GM12878 (cell line): Measurements from ENCODE around the gene OPRL1. TPM values are rescaled to one million over a fixed set of nuclear protein-coding genes. Genes with fewer than 3 reads are reported as not detected.

Experiments
- BCL11A ChIP-seq: IDR thresholded peaks from 2 replicates; pipeline ENCODE4 v1.6.1; 2011; ENCODE audit warnings: low read depth, low read length
- BMI1 ChIP-seq: fragments of 450-650 bp; IDR thresholded peaks from 2 replicates; pipeline ENCODE4 v1.6.1; 2016; ENCODE audit warnings: mild to moderate bottlenecking, moderate library complexity, borderline replicate concordance
- CREM ChIP-seq: IDR thresholded peaks from 2 replicates; pipeline ENCODE4 v1.6.1; 2014; ENCODE audit warnings: antibody characterized with exemption, low read depth
- CTCF ChIP-seq, 3 experiments: IDR thresholded peaks in 2 of 3; conservative IDR thresholded peaks in 1 of 3; 2 replicates each; pipeline ENCODE4 v1.5.1; 2011; ENCODE audit warnings: low read depth in 3 of 3, low read length in 3 of 3, mild to moderate bottlenecking in 3 of 3, control low read depth in 2 of 3, moderate library complexity in 2 of 3, inconsistent platforms in 1 of 3, mixed read lengths in 1 of 3; ENCODE audit not compliant: control insufficient read depth in 2 of 3, insufficient read depth in 1 of 3; ENCODE audit errors: extremely low read depth in 1 of 3
- E2F8 ChIP-seq: fragments of 450-650 bp; IDR thresholded peaks from 2 replicates; pipeline ENCODE4 v1.6.1; 2018; ENCODE audit warnings: mild to moderate bottlenecking, low read depth, moderate library complexity; ENCODE audit not compliant: partially characterized antibody
- EED ChIP-seq: sonication (generic); IDR thresholded peaks from 2 replicates; pipeline ENCODE4 v1.6.1; 2016; ENCODE audit warnings: antibody characterized with exemption, low read depth
- HDAC2 ChIP-seq: fragments of 200-600 bp; sonication (generic); IDR thresholded peaks from 2 replicates; pipeline ENCODE4 v1.6.1; 2017
- IRF5 ChIP-seq: fragments of 450-650 bp; IDR thresholded peaks from 2 replicates; pipeline ENCODE4 v1.6.1; 2017; ENCODE audit warnings: borderline replicate concordance
- KLF5 ChIP-seq: fragments of 450-650 bp; IDR thresholded peaks from 2 replicates; pipeline ENCODE4 v1.6.1; 2014; ENCODE audit warnings: mild to moderate bottlenecking; ENCODE audit not compliant: partially characterized antibody
- LARP7 ChIP-seq: fragments of 450-650 bp; IDR thresholded peaks from 2 replicates; pipeline ENCODE4 v1.6.1; 2017; ENCODE audit warnings: mild to moderate bottlenecking
- MXI1 ChIP-seq: fragments of 150-350 bp; IDR thresholded peaks from 2 replicates; pipeline ENCODE4 v1.6.1; 2011; ENCODE audit warnings: low read depth, mild to moderate bottlenecking, inconsistent platforms, low read length, improper control_type of control experiment
- MYC ChIP-seq: IDR thresholded peaks from 2 replicates; pipeline ENCODE4 v1.6.1; 2011; ENCODE audit warnings: mild to moderate bottlenecking, low read length, moderate library complexity, inconsistent platforms; ENCODE audit not compliant: insufficient read depth, insufficient replicate concordance, insufficient read length, severe bottlenecking
- NFIC ChIP-seq: IDR thresholded peaks from 2 replicates; pipeline ENCODE4 v1.6.1; 2012; ENCODE audit warnings: low read depth, mild to moderate bottlenecking, inconsistent platforms, low read length, moderate library complexity
- PKNOX1 ChIP-seq: fragments of 450-650 bp; IDR thresholded peaks from 2 replicates; pipeline ENCODE4 v1.6.1; 2016; ENCODE audit warnings: mild to moderate bottlenecking
- PML ChIP-seq: IDR thresholded peaks from 2 replicates; pipeline ENCODE4 v1.6.1; 2012; ENCODE audit warnings: low read length, inconsistent platforms
- POU2F2 ChIP-seq: IDR thresholded peaks from 3 replicates; pipeline ENCODE4 v1.6.1; 2011; ENCODE audit warnings: low read depth, mild to moderate bottlenecking, low read length, borderline replicate concordance
- SREBF1 ChIP-seq: IDR thresholded peaks from 2 replicates; pipeline ENCODE4 v1.6.1; 2012; ENCODE audit warnings: mild to moderate bottlenecking, low read length
- STAT3 ChIP-seq: IDR thresholded peaks from 2 replicates; pipeline ENCODE4 v1.6.1; 2011; ENCODE audit warnings: low read depth, low read length, improper control_type of control experiment
- TCF12 ChIP-seq: IDR thresholded peaks from 2 replicates; pipeline ENCODE4 v1.6.1; 2011; ENCODE audit warnings: low read depth, mild to moderate bottlenecking, low read length
- USF2 ChIP-seq: IDR thresholded peaks from 2 replicates; pipeline ENCODE4 v1.6.1; 2011; ENCODE audit warnings: low read depth, low read length, improper control_type of control experiment, borderline replicate concordance
- YBX1 ChIP-seq: fragments of 450-650 bp; IDR thresholded peaks from 2 replicates; pipeline ENCODE4 v1.6.1; 2016; ENCODE audit warnings: antibody characterized with exemption
- ZNF384 ChIP-seq: IDR thresholded peaks from 2 replicates; pipeline ENCODE4 v1.6.1; 2012; ENCODE audit warnings: low read depth, mild to moderate bottlenecking, low read length, improper control_type of control experiment, borderline replicate concordance
- polyA plus RNA-seq, 11 experiments: library from polyadenylated mRNA; depleted of rRNA in 4 of 11; unstranded in 6 of 11; stranded (reverse) in 5 of 11; fragments of >200 nt; fragmentation: Nextera tagmentation in 4 of 11; fragmentation: Illumina TruSeq in 1 of 11; extraction: Ambion mirVana in 4 of 11; extraction: Trizol in 1 of 11; gene quantifications; 1 replicate in 1 of 11; 2 replicates in 10 of 11; pipeline versions ENCODE4 v1.2.1 to v1.2.3, GENCODE V29; 2011 to 2016; ENCODE audit warnings: inconsistent platforms in 2 of 11, missing spikeins in 2 of 11, low read depth in 1 of 11
- total RNA-seq, 4 experiments: library from RNA; depleted of rRNA in 3 of 4; stranded (reverse); fragments of >200 nt in 3 of 4; fragmentation: Illumina TruSeq in 1 of 4; extraction: Trizol in 1 of 4; gene quantifications; 2 replicates each; pipeline versions ENCODE4 v1.2.1 to v1.2.3, GENCODE V29; 2013 to 2021

The OPRL1 gene
- total and polyA plus RNA-seq, 10 of the 15 experiments (the other 5 are each of a cell fraction or from before 2014, with no cell fraction given), result 0.04 to 0.41 (median 0.24) TPM; not detected in 1

- TF ChIP-seq LARP7 (no peak; the same call in 1 of the 2 replicates), BMI1 (no peak), MYC (no peak), EED (peak; percentile 18; the same call in 1 of the 2 replicates), NFIC (no peak), MXI1 (peak; percentile 46; the same call in 1 of the 2 replicates), HDAC2 (no peak), YBX1 (no peak), USF2 (no peak), TCF12 (peak; percentile 86), CTCF (IDR thresholded peaks at IDR 0.05 in 2 of 3, conservative IDR thresholded peaks at IDR 0.05 in 1 of 3; ENCODE audit: control insufficient read depth in 2 of 3, extremely low read depth in 1 of 3, insufficient read depth in 1 of 3, low read depth in 3 of 3, low read length in 3 of 3) (peak; percentile 92 to 94 (median 93)), IRF5 (no peak), PKNOX1 (no peak), POU2F2 (no peak), SREBF1 (no peak), STAT3 (no peak), BCL11A (no peak), KLF5 (no peak), PML (no peak), E2F8 (no peak), ZNF384 (no peak), CREM (peak; percentile 36; the same call in 1 of the 2 replicates)
These were observed 22.0 kb upstream of the OPRL1 start (continued) for GRCh38 chr20:64057628-64058498.
